Stimulated activated CD4-positive, alpha-beta T cell treated with anti-CD3 and anti-CD28 coated beads, Interleukin-1b, Interleukin-23, amount 100 ng/mL, for 48 hours (primary cell): ENCODE results near the gene SLC29A4.

Source experiments
- DNase-seq: peaks from one replicate; pipeline ENCODE4 v3.0.0-alpha.2; 2020

SLC29A4 gene

GRCh38 chr7:5330288-5330687 lies 47.5 kb downstream of the SLC29A4 start:
- no peak for DNase-seq

- DNase-seq: no peak
These were observed 49.8 kb downstream of the SLC29A4 start for GRCh38 chr7:5332579-5332978.

GRCh38 chr7:5333121-5334045 lies 50.6 kb downstream of the SLC29A4 start:
- DNase-seq: no peak

- DNase-seq: no peak
These were observed 51.9 kb downstream of the SLC29A4 start for GRCh38 chr7:5334671-5335070.

- no peak for DNase-seq
These were observed 54.3 kb downstream of the SLC29A4 start for GRCh38 chr7:5337047-5337446.

DNA sequence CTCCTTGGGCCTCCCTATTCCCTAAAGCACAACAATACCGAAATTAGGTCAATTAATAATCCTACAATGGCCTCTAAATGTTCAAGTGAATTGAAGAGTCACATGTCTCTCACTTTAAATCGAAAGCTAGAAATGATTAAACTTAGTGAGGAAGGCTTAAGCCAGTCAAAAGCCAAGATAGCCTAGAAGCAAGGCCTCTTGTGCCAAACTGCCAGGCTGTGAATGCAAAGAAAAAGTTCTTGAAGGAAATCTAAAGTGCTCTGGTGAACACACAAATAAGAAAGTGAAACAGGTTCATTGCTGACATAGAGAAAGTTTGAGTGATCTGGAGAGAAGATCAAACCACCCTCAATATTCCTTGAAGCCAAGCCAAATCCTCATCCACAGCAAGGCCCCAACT lies 57.2 kb downstream of the SLC29A4 start:
- no peak for DNase-seq

DNA sequence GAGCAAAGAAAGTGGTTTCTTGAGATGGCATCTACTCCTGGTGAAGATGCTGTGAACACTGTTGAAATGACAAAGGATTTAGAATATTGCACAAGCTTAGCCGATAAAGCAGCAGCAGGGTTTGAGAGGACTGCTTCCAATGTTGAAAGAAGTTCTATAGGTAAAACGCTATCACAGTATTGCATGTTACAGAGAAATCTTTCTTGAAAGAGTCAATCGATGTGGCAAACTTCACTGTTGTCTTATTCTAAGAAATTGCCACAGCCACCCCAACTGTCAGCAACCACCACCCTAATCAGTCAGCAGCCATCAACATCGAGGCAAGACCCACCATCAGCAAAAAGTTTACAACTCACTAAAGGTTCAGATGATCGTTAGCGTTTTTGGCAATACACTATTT lies 59.9 kb downstream of the SLC29A4 start:
- DNase-seq: no peak

DNA sequence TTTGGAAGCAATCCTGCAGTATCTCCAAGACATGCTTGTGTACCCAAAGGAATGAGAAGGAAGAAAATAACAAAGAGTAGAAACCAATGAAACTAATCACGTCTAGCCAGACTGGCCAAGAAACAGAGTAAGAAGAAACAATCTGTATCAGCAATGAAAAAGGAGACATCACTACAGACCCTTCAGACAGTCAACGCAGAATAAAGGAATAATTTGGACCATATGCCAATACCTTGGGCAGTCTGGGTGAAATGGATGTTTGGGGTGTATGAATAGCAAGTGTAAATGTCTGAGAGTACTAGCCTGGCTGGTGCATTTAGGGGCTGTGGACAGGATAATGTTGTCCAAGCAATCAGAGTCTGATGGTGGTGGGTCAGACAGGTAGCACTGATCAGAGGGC lies 61.1 kb downstream of the SLC29A4 start:
- DNase-seq: no peak

DNA sequence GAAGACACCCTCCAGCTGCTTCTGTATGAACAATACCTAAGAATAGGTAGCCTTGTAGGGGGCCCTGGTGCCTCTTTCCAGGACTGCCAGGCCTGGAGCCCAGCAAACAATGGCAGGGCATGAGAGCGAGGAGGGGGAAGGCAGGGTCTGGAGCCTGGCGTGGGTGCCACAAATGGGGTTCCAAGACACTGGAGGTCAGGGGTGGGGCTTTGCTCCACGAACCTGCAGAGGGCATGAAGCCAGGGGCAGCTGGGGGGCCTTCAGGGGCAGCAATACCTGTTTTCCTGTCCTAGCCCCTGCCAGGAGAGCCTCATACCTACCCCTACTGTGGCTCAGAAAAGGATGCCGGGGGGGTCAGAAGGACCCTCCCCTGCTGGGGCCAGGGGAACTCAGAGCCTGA lies 61.6 kb downstream of the SLC29A4 start:
- no peak for DNase-seq

- DNase-seq: no peak
These were observed 62.4 kb downstream of the SLC29A4 start for GRCh38 chr7:5345171-5345570.

- no peak for DNase-seq
These were observed 62.9 kb downstream of the SLC29A4 start for GRCh38 chr7:5345671-5346070.

- no peak for DNase-seq
These were observed 65.6 kb downstream of the SLC29A4 start for GRCh38 chr7:5348134-5349004.

DNA sequence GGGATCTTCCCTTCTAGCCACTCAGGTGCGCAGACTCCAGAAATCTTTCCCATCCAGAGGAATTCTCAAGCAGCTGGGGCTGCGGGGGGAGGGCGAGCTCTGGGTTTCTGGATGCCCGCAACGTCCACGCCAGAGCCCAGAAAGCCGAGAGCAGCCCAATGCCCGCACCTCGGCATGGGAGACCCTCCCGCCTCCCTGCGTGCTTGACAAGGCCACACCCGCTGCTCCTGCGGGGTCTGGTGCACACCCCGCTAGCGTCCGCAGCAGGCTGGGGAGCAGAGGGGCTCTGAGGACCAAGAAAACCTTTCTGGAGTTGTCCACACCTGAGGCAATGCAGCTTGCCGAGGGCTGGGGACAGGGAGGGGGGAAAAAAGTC lies 66.2 kb downstream of the SLC29A4 start:
- DNase-seq: no peak

- no peak for DNase-seq
These were observed 66.9 kb downstream of the SLC29A4 start for GRCh38 chr7:5349437-5350173.

DNA sequence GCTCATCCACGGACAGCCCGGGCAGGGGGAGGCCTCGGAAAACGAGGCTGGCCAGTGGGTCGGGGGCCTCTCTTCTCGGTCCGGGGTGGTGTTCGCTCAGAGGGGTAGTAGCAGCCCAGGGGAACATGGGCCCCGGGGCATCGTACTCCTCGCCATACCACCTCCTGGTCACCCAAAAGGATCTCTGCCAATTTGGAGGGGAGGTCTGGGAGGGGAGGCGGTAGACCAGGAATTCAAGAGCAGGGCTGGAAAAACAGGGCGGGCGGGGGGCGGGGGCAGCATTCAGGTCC lies 67.4 kb downstream of the SLC29A4 start:
- no peak for DNase-seq

- no peak for DNase-seq
These were observed 68.0 kb downstream of the SLC29A4 start for GRCh38 chr7:5350600-5351385.

DNA sequence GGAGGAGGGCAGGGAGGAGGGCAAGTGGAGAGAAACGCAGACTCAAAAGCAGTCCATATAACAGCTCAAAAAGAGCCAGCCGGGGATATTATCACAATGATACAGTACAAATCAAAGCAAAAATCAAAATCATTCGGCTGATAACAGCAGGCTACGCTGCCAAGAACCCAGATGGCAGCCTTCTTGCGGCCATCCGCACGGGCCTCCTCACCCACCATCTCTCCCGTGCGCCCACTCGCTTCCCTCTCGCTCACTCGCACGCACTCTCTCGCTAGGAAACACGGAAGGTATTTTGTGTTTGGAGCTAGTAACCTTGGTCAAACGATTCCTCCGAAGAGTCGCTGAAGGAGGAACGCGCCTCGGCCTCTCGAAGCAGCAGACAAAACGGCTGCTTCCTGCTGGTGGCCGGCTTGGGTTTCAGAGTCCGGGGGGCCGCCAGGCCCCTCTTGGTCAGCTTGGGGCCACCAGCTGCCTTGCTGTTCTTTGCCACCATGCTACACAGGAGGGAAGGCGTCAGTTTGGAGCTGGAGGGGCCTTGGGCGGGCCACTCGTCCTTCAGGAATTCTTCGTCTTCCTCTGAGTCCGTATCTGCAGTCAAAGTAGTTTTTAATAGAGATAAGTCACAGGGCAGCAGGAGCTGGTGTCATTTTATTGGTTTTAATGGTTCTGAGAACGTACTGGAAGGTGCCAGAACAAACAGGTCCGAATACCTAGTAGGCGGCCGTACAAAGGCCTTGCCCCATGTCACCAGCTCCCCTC lies 68.9 kb downstream of the SLC29A4 start:
- DNase-seq: no peak

DNA sequence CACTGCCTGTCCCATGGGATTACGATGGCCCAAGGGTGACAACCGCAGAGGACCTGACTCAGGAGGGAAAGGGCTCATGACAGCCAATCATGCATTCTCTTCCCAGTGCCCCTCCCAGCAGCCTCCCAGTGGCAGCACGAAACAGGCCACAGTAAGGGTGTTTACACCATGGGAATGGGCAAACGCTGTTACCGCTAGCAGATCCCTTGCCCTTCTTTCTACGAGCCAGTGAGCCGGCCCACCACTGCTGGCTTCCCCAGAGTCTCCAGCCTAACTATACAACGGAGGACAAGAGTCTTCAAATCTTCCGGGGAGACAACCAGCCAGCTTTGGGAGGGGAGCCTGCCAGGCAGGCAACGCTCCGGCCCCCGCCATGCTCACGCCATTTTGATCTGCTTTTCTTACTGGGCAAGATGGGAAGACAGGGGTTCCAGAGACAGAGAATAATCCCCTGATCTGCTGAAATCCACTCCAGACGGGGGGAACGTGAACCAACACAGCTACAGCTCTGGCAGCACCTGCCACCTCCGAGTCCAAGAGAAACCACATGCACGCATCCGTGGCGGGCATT lies 69.8 kb downstream of the SLC29A4 start:
- DNase-seq: no peak

GRCh38 chr7:5354460-5355232 lies 71.9 kb downstream of the SLC29A4 start:
- no peak for DNase-seq
